Stimulated activated CD4-positive, alpha-beta T cell treated with anti-CD3 and anti-CD28 coated beads, Interleukin-4, amount 100 ng/mL, for 4 hours (primary cell): ENCODE results near the gene DCLRE1C.
"Not testable (repeated sequence)": the region's sequence is repeated elsewhere in the genome, so short reads cannot be mapped to it uniquely, and the experiment has no call there.

Experiments used
- DNase-seq, 2 experiments: peaks; one replicate each; pipeline ENCODE4 v3.0.0-alpha.2; 2020

Gene DCLRE1C

GRCh38 chr10:14954001-14954770, at the start of gene DCLRE1C:
TSS of gene DCLRE1C (minus strand) at chr10:14954096. CDS start at chr10:14954010, 86 bp downstream.
- peak; percentile 78 to 86 for DNase-seq

GRCh38 chr10:14995964-14996565, 42.2 kb upstream of the DCLRE1C start:
- no peak for DNase-seq

- DNase-seq = not testable (repeated sequence)
These were observed 39.9 kb upstream of the DCLRE1C start for GRCh38 chr10:14993500-14994455.

- not testable (repeated sequence) for DNase-seq
These were observed 38.4 kb upstream of the DCLRE1C start for GRCh38 chr10:14992336-14992735.

GRCh38 chr10:14991035-14991749, 37.3 kb upstream of the DCLRE1C start:
- DNase-seq = peak; percentile 58 to 69

GRCh38 chr10:14989552-14989951, 35.7 kb upstream of the DCLRE1C start:
- DNase-seq = not testable (repeated sequence)

GRCh38 chr10:14982744-14983143, 28.8 kb upstream of the DCLRE1C start:
- no peak for DNase-seq

GRCh38 chr10:14975672-14976273, 21.9 kb upstream of the DCLRE1C start:
- DNase-seq = no peak

GRCh38 chr10:14974153-14974998, 20.5 kb upstream of the DCLRE1C start:
- not testable (repeated sequence) for DNase-seq

- DNase-seq = peak; percentile 38 to 49
These were observed 18.1 kb upstream of the DCLRE1C start for GRCh38 chr10:14971867-14972448.

GRCh38 chr10:14967897-14968296, 14.0 kb upstream of the DCLRE1C start:
- no peak for DNase-seq

GRCh38 chr10:14959221-14960057, 5.5 kb upstream of the DCLRE1C start, which contains the start of gene MEIG1:
TSS of gene MEIG1 (plus strand) at chr10:14959388. CDS start at chr10:14966469, 7,081 bp downstream.
- DNase-seq = peak; percentile 90 to 93

GRCh38 chr10:14958872-14959220, 5.0 kb upstream of the DCLRE1C start:
- DNase-seq = no peak

- DNase-seq = no peak
These were observed 1.0 kb upstream of the DCLRE1C start for GRCh38 chr10:14954934-14955333.

GRCh38 chr10:14953424-14954000, 384 bp downstream of the DCLRE1C start:
- no peak for DNase-seq

GRCh38 chr10:14952851-14953423, 959 bp downstream of the DCLRE1C start:
- DNase-seq = no peak

- DNase-seq = no peak
These were observed 4.6 kb downstream of the DCLRE1C start for GRCh38 chr10:14949291-14949690.

GRCh38 chr10:14947268-14947667, 6.6 kb downstream of the DCLRE1C start:
- no peak for DNase-seq

GRCh38 chr10:14945108-14945507, 8.8 kb downstream of the DCLRE1C start:
- DNase-seq = no peak
